Hematopoietic multipotent progenitor cell (in vitro differentiated cells): ENCODE data around the gene RAB8B. TPM values are rescaled to one million over a fixed set of nuclear protein-coding genes. Genes with fewer than 3 reads are reported as not detected.

Experiments
- DNase-seq, 3 donors: peaks; one replicate each; pipeline ENCODE4 v3.0.0-alpha.2; 2011 to 2015; ENCODE audit warnings: low read depth in 2 of 3, low spot score in 2 of 3
- total RNA-seq: library from RNA; depleted of rRNA; stranded (reverse); fragments of >200 nt; gene quantifications from one replicate; pipeline ENCODE4 v1.2.3, GENCODE V29; 2012

RAB8B gene
- total RNA-seq, 1 donor = 14.0 TPM

- DNase-seq = no peak
These were observed 71.4 kb downstream of the RAB8B start for GRCh38 chr15:63260791-63261190.

DNA sequence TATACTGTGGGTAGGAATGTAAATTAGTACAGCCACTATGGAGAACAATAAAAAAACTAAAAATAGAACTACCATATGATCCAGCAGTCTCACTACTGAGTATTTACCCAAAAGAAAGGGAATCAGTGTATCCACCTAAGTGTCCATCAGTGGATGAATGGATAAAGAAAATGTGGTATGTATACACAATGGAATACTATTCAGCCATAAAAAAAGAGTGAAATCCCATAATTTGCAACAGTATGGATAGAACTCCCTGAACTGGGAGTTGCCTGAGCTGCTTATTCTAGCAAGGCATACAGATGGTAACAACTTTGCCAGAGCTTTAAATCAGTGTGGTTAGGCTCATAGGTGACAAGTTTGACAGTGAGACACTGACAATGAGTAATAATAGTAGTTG, 71.9 kb downstream of the RAB8B start:
- no peak for DNase-seq

GRCh38 chr15:63263519-63263918, 74.1 kb downstream of the RAB8B start:
- no peak for DNase-seq

GRCh38 chr15:63264688-63265293, 75.4 kb downstream of the RAB8B start:
- DNase-seq = no peak

- DNase-seq = no peak
These were observed 85.0 kb downstream of the RAB8B start for GRCh38 chr15:63274427-63274826.

DNA sequence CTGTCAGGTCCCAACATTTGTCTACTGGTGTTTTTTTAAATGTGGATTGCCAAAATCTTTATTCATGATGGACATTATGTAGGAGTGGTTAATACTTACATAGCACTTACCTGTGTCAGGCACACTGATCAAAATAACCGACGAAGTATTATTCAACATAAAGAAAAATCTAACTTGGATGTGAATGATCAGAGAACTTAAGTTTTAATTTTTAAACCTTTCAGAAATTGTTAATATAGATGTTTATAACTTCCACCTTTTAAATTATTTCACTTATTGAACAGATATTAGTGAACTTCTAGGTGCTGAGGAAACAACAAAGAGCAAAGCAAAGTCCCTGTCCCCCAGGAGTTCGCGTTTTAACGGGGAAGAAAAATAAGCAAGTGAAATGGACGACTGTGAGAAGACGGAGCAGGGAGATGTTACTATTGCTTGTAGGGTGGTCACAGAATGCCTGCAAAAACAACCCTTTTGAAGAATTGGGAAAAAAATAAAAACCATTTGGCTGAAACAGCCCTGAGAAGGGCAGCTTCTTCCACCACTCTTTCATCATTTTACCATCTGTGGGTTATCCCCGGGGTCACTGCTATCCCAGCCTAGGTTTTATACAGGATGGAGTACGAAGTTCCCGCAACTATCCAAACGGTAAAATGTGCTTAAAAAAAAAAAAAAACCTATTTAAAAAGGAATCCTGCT, 87.1 kb downstream of the RAB8B start:
- DNase-seq = no peak

- peak; percentile 57 to 93 (median 89) for DNase-seq
These were observed 87.9 kb downstream of the RAB8B start, which contains the start of gene APH1B for GRCh38 chr15:63277038-63277892. APH1B (plus strand) TSS chr15:63277605; CDS start chr15:63277624, 19 bp downstream.

- DNase-seq = peak in 2 of 3 donors; percentile 14 to 15
These were observed 88.6 kb downstream of the RAB8B start for GRCh38 chr15:63277893-63278456.

DNA sequence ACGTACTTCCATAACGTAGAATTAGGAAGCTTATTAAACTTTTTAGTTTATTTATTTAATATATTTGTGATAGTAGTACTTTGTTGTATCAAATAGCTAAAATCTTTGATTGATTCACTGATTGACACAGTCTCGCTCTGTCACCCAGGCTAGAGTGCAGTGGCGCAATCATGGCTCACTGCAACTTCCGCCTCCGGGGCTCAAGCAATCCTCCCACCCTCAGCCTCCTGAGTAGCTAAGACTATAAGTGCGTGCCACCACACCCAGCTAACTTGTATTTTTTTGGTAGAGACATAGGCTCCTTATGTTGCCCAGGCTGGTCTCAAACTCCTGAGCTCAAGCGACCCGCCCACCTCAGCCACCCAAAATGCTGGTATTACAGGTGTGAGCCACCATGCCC, 93.7 kb downstream of the RAB8B start:
- DNase-seq = no peak

- DNase-seq = no peak
These were observed 94.9 kb downstream of the RAB8B start for GRCh38 chr15:63284335-63284734.

DNA sequence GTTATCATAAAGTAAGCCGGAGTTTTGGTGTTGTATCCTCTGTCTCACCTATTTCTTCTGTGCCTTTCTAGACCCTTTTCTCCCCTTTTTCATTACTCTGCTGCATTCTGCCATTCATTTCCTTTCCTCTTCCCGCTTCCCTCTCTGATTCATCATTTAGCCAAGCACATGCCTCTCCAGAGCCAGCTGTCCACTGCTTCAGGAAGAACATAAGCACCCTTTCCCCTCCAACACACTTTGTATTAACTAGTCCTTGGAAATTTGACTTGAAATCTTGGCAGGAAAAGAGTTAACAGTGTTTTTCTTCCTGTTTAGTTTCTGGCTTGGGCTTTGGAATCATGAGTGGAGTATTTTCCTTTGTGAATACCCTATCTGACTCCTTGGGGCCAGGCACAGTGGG, 97.7 kb downstream of the RAB8B start:
- no peak for DNase-seq

- DNase-seq = no peak
These were observed 98.9 kb downstream of the RAB8B start for GRCh38 chr15:63288342-63288741.

DNA sequence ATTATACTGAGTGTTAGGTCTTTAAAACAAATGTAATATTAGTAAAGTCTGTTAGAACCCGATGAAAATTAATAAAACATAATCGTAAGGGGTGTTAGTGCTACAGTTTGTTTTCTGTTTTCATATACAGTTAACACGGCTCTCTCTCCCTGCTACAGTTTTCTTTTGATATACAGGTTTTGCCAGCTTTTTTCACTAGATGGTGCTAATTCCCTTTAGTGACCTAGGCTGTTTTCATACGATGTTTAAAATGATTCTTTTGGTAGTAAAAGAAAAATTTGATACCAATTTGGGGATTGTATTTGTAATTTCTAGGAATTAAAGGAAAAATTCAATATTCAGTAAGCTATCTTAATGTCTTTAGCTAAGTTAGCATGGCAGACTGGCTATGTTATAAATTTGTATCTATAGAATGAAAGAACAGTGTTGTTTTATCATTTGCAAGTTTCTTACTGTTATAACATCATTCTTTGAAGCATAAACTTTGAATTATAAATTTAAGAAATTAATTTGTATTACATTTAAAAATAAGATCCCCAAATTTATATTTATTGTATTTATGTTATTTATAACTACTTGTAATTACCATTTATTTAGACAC, 99.5 kb downstream of the RAB8B start:
- DNase-seq = peak in 2 of 3 donors; percentile 51 to 82

DNA sequence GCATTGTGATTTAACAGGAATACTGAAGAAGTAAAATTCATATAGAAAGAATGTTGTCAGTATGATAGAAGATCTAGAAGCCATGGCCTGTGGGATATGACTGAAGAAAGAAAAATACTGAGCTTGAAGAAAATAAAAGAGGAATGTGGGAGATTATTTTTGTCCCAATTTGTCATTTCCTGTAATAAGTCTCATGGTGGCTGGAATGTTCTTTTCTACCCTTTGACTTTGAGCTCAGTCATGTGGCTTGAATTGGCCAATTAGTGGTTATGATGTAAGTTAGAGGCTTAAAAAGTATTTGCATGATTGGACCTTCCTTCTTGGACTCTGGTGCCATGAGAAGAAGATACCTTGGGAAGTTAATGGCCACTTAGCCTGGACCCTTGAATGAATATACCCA, 102.1 kb downstream of the RAB8B start:
- no peak for DNase-seq

DNA sequence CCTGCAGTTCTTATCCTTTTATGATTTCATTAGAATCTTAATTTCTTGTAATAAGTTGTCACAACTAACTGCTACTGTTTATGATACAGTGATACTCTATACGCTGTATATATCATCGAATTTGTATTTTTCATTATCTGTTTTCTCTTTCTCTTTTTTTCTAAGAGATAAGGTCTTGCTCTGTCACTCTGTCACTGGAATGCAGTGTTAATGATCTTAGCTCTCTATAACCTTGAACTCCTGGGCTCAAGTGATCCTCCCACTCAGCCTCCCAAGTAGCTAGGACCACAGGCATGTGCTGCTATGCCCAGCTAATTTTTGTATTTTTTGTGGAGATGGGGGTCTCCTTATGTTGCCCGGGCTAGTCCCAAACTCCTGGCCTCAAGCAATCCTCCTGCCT, 102.8 kb downstream of the RAB8B start:
- DNase-seq = no peak

DNA sequence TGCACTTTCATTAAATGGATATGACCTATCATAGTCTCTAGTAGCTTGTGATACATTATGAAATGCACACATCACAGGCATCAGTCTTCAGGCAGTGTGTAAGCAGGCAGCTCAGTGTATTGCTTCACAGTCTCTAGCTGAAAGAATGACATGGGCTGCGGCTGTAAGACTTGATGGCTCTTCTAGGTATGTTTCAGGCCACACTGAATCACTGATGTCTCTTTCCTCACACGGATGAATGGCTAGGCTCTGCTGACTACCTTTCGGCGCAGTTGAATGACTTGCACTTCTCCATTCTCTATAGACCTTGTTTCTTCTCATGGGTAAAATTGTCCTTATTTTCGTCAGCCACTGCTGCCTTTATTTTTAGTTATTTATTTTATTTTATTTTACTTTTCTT, 103.4 kb downstream of the RAB8B start:
- DNase-seq = no peak

DNA sequence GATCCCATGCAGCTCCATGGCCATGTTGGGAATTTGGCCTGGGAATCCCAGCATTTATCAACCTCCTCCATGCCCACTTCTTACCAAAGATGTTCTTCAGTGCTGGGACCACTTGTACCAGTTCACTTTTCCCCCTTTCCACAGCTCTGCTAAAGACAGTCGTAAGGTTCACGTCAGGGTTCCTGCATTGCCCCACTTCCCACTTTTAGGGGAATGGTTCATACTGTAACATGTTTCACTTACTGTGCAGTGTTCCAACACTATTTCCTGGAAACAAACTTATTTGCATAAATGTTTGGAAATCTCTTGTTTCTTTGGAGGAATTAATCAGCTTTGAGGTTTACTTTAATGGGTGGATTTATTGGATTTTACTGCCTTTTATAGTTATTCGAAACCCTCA, 105.0 kb downstream of the RAB8B start:
- DNase-seq = no peak

- no peak for DNase-seq
These were observed 105.9 kb downstream of the RAB8B start for GRCh38 chr15:63295341-63295740.

DNA sequence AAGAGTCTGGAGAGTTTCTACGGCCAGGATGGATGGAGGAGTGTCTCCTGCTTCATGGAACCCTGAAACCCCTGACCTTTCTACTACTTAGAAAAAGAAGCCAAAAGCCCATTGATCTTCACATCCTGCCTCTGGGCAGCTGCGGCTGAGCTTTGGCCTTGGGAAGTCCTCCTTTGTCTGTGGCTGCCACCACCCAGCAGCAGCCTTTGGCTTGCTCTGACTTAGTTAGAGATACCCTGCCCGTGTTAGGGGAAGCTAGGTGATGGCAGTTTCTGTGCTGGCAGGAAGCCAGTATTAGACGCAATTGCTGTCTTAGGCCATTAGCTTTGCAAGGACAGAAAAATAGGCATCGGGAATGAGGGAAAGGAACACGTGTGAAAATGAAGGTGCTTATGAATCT, 106.8 kb downstream of the RAB8B start:
- DNase-seq = no peak

GRCh38 chr15:63299943-63300575, 110.7 kb downstream of the RAB8B start:
- no peak for DNase-seq
